OCI-LY7 (cell line): ENCODE data around the gene SLC13A3. TPM values are rescaled to one million over a fixed set of nuclear protein-coding genes. Genes with fewer than 3 reads are reported as not detected.

Experiments used
- BruUV-seq: library from RNA; stranded (reverse); fragments of 400-500 nt; replicated peaks from 2 replicates; lab custom pipeline; 2021; lab: Mats Ljungman, UMichigan
- CTCF ChIA-PET: fragments of 300-600 bp; sonication (Branson Sonifier 250); formaldehyde crosslinking; loops from one replicate; lab custom pipeline; 2022; ENCODE audit warnings: antibody characterized with exemption; ENCODE audit not compliant: unreplicated experiment; lab: Charles Lee
- POLR2A ChIA-PET: fragments of 300-600 bp; sonication (Branson Sonifier 250); formaldehyde crosslinking; loops from one replicate; lab custom pipeline; 2022; ENCODE audit warnings: antibody characterized with exemption; lab: Charles Lee
- DNase-seq: peaks from one replicate; pipeline ENCODE4 v3.0.0-alpha.2; 2015; ENCODE audit warnings: low spot score
- H2AFZ ChIP-seq: fragments of 200-600 bp; sonication (generic), shearing (Covaris generic); 2 replicates; pipeline ENCODE4 v1.6.1; 2014; ENCODE audit warnings: mild to moderate bottlenecking, antibody characterized with exemption, low read length, moderate library complexity
- H3K27ac ChIP-seq: fragments of 200-600 bp; sonication (generic); 2 replicates; pipeline ENCODE4 v1.5.1; 2014; ENCODE audit warnings: mixed run types, low read depth, mild to moderate bottlenecking, moderate library complexity, low read length, inconsistent platforms; ENCODE audit not compliant: poor library complexity, severe bottlenecking
- H3K36me3 ChIP-seq: fragments of 200-600 bp; sonication (generic); 2 replicates; pipeline ENCODE4 v1.6.1; 2014; ENCODE audit warnings: mild to moderate bottlenecking, antibody characterized with exemption, low read length, moderate library complexity, mixed read lengths; ENCODE audit not compliant: insufficient read depth
- H3K4me1 ChIP-seq: fragments of 200-600 bp; sonication (generic); 2 replicates; pipeline ENCODE4 v1.5.1; 2014; ENCODE audit warnings: mild to moderate bottlenecking, low read length; ENCODE audit not compliant: insufficient read depth, poor library complexity, severe bottlenecking
- H3K4me2 ChIP-seq: fragments of 200-600 bp; sonication (generic); 2 replicates; pipeline ENCODE4 v1.6.1; 2014; ENCODE audit warnings: mild to moderate bottlenecking, low read length
- H3K4me3 ChIP-seq: fragments of 200-600 bp; sonication (generic); 2 replicates; pipeline ENCODE4 v1.5.1; 2014; ENCODE audit warnings: mild to moderate bottlenecking, low read depth, low read length; ENCODE audit not compliant: poor library complexity, severe bottlenecking
- H3K79me2 ChIP-seq: fragments of 200-600 bp; sonication (generic); 2 replicates; pipeline ENCODE4 v1.6.1; 2016; ENCODE audit warnings: low read depth, mild to moderate bottlenecking, low read length, moderate library complexity, mixed read lengths; ENCODE audit not compliant: insufficient read depth
- H3K9me2 ChIP-seq: fragments of 200-600 bp; sonication (generic); 2 replicates; pipeline ENCODE4 v1.6.1; 2016; ENCODE audit warnings: mild to moderate bottlenecking, low read length, mixed read lengths; ENCODE audit not compliant: insufficient read depth
- H3K9me3 ChIP-seq: fragments of 200-600 bp; sonication (generic); 2 replicates; pipeline ENCODE4 v1.6.1; 2014; ENCODE audit warnings: mild to moderate bottlenecking, mixed run types, low read length, mixed read lengths
- H4K20me1 ChIP-seq: fragments of 200-600 bp; sonication (generic); 2 replicates; pipeline ENCODE4 v1.6.1; 2014; ENCODE audit warnings: mild to moderate bottlenecking, antibody characterized with exemption, low read length, moderate library complexity, mixed read lengths; ENCODE audit not compliant: insufficient read depth
- EZH2phosphoT487 ChIP-seq: fragments of 200-600 bp; sonication (generic); IDR thresholded peaks from 2 replicates; pipeline ENCODE4 v1.6.1; 2018; ENCODE audit warnings: low read depth, borderline replicate concordance, mild to moderate bottlenecking, mixed run types, antibody characterized with exemption, low read length, moderate library complexity, mixed read lengths
- intact Hi-C: fragments of 100-400 bp; cut with micrococcal nuclease; formaldehyde crosslinking; loops from one replicate; pipeline ENCODE4 v1.10.0; 2022; ENCODE audit not compliant: unreplicated experiment
- total RNA-seq, 2 experiments: library from RNA; depleted of rRNA in 1 of 2; stranded (reverse); fragments of >200 nt in 1 of 2; shearing (Covaris generic) in 1 of 2; gene quantifications; 2 replicates each; pipeline ENCODE4 v1.2.3, GENCODE V29; 2014 to 2022
- TF ChIP-seq, protein P1 (sequence below): fragments of 200-600 bp; sonication (generic); conservative IDR thresholded peaks from 2 replicates; pipeline ENCODE4 v1.5.1; 2014; ENCODE audit warnings: mild to moderate bottlenecking, antibody characterized with exemption, low read length, moderate library complexity, mixed read lengths

The SLC13A3 gene
- total RNA-seq, 2 experiments from 2014 or later = not detected

DNA sequence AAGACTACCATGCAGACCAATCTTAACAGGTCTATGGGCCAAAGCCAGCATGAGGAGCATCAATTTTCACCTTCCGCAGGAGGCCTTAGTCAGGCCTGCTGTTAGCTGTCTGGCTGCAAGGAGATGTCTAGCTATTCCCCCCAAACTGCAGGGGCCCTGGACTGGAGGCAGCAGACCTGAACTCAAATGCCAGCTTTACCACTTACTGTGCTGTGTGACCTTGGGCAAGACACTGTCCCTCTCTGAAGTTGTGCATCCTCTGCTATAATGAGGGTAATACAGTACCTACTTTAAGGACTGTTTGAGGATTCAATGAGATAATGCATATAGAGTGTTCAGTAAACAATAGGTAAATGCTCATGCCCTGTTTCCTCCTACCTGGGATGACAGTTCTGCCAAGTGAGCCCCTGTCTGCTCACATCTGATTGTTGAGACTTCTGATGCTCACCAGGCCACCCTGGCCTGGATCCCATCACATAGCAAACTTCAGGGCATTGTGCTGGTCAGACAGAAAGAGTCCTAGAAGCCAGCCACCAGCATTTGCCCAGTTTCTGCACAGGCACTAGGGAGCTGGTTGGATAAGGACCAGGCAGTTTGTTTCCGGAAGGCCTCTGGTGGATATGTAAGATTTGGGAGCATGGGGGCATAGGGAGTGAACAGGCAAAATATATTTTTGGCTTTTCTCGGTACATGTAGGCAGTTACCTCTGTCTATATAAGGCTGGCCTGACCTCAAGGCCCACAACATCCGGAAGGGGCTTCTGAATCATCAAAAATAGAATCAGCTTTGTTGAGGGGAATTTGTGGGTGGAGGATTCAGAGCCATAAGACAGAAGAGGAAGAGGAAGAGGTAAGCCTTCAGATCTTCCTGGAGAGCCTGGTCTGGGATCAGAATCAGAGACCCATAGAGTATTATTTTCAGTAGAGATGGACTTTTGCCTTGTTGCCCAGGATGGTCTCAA, 98.5 kb downstream of the SLC13A3 start:
- Histone ChIP-seq H2AFZ (no peak overlapping the region), H3K9me2 (no peaks in the 10 kb centered on the region), H3K27ac (no peak overlapping the region), H3K9me3 (no peaks in the 10 kb centered on the region), H3K4me2 (peak overlapping the region; percentile 35; the same call in 1 of the 2 replicates), H4K20me1 (no peaks in the 10 kb centered on the region), H3K4me1 (peaks cover 10% of the 10 kb centered on the region), H3K4me3 (no peak overlapping the region), H3K36me3 (no peaks in the 10 kb centered on the region), H3K79me2 (no peaks in the 10 kb centered on the region)
- TF ChIP-seq, protein P1, sequence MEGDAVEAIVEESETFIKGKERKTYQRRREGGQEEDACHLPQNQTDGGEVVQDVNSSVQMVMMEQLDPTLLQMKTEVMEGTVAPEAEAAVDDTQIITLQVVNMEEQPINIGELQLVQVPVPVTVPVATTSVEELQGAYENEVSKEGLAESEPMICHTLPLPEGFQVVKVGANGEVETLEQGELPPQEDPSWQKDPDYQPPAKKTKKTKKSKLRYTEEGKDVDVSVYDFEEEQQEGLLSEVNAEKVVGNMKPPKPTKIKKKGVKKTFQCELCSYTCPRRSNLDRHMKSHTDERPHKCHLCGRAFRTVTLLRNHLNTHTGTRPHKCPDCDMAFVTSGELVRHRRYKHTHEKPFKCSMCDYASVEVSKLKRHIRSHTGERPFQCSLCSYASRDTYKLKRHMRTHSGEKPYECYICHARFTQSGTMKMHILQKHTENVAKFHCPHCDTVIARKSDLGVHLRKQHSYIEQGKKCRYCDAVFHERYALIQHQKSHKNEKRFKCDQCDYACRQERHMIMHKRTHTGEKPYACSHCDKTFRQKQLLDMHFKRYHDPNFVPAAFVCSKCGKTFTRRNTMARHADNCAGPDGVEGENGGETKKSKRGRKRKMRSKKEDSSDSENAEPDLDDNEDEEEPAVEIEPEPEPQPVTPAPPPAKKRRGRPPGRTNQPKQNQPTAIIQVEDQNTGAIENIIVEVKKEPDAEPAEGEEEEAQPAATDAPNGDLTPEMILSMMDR = no peak
- no peak for TF ChIP-seq EZH2phosphoT487
- CTCF ChIA-PET = no interaction called here
- intact Hi-C loops = no loop called here
- POLR2A ChIA-PET = no interaction called here
- no peak for DNase-seq
- no TSS peak for BruUV-seq

DNA sequence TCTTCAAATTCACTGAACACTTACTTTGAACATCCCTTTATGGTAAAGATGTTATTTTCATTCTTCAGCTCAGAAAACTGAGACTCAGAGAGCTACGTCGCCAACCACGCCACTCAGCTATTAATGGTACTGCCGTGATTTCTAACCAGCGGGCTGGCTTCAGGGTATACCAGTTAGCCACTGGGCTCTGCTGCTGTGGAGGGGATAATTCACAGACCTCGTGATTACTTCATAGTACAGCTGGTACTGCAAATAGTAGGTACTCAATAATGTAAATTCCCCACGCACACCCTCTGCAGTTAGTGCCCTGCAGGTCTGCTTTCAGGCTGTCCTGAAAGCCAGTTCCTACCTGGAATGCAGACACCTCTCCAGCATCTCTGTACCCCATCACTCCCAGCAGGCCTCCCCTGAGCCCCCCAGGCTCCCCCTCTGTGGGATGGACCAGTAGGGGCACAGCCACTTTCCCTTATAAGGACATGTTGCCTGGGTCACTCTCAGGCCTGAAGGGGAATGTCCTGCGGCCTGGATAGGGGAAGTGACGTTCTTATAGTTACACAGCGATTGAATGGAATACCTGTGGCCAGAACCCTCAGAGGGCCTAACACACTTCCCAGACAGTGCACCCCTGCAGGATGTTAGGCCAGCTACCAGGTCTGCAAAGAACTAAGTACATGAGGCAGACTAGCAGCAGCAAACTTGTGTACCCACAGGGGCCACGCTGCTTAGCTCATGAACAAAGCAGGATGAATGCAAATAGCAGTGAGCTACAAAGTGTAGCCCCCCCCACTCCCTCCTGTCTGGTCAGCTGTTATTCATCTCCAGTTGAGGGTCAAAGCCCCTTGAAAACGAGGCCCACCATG, 99.5 kb downstream of the SLC13A3 start:
- no peak overlapping the region for H2AFZ ChIP-seq
- no peaks in the 10 kb centered on the region for H3K9me3 ChIP-seq
- DNase-seq = no peak
- intact Hi-C loops = no loop called here
- H3K4me1 ChIP-seq = peaks cover 10% of the 10 kb centered on the region
- no peaks in the 10 kb centered on the region for H3K36me3 ChIP-seq
- no peak overlapping the region for H3K27ac ChIP-seq
- H3K9me2 ChIP-seq = no peaks in the 10 kb centered on the region
- H3K79me2 ChIP-seq = no peaks in the 10 kb centered on the region
- no peak overlapping the region for H3K4me3 ChIP-seq
- ChIA-PET POLR2A (no interaction called here), CTCF (no interaction called here)
- no TSS peak for BruUV-seq
- H3K4me2 ChIP-seq = no peak overlapping the region
- TF ChIP-seq, protein P1 = no peak
- TF ChIP-seq EZH2phosphoT487 = no peak
- no peaks in the 10 kb centered on the region for H4K20me1 ChIP-seq
